Endodermal cell (in vitro differentiated cells): ENCODE results near the gene SEMA4B. TPM values are rescaled to one million over a fixed set of nuclear protein-coding genes. Genes with fewer than 3 reads are reported as not detected.

Experiments used
- DNase-seq: peaks from one replicate; pipeline ENCODE4 v3.0.0-alpha.2; 2017
- H3K27ac ChIP-seq: 2 replicates; pipeline ENCODE4 v1.5.1; 2013; ENCODE audit warnings: mild to moderate bottlenecking, low read depth, low read length, moderate library complexity
- H3K27me3 ChIP-seq: 2 replicates; pipeline ENCODE4 v1.6.1; 2013; ENCODE audit warnings: mild to moderate bottlenecking, low read length, moderate library complexity; ENCODE audit not compliant: insufficient read depth, control insufficient read depth, poor library complexity, severe bottlenecking
- H3K36me3 ChIP-seq: 2 replicates; pipeline ENCODE4 v1.7.0; 2013; ENCODE audit warnings: mild to moderate bottlenecking, low read length, moderate library complexity; ENCODE audit not compliant: control insufficient read depth, insufficient read depth
- H3K4me1 ChIP-seq: one replicate; pipeline ENCODE4 v1.7.0; 2013; ENCODE audit warnings: low read length; ENCODE audit not compliant: control insufficient read depth, insufficient read depth
- H3K4me3 ChIP-seq: 2 replicates; pipeline ENCODE4 v1.5.1; 2013; ENCODE audit warnings: mild to moderate bottlenecking, low read length, moderate library complexity
- H3K9ac ChIP-seq: 2 replicates; pipeline ENCODE4 v1.6.1; 2013; ENCODE audit warnings: mild to moderate bottlenecking, low read length, moderate library complexity; ENCODE audit not compliant: poor library complexity, severe bottlenecking; ENCODE audit errors: extremely low read depth
- H3K9me3 ChIP-seq: 2 replicates; pipeline ENCODE4 v1.6.1; 2013; ENCODE audit warnings: mild to moderate bottlenecking, low read length, moderate library complexity; ENCODE audit not compliant: control insufficient read depth
- H3K27ac Mint-ChIP-seq: 2 replicates; pipeline ENCODE4 v1.8.0; 2020; ENCODE audit warnings: mixed read lengths
- H3K27me3 Mint-ChIP-seq: 2 replicates; pipeline ENCODE4 v1.8.0; 2021; ENCODE audit warnings: mild to moderate bottlenecking, mixed read lengths; ENCODE audit not compliant: insufficient read depth
- H3K36me3 Mint-ChIP-seq: 2 replicates; pipeline ENCODE4 v1.8.0; 2020; ENCODE audit warnings: low read depth, mixed read lengths
- H3K4me1 Mint-ChIP-seq: 2 replicates; pipeline ENCODE4 v1.8.0; 2020; ENCODE audit warnings: mixed read lengths
- H3K4me3 Mint-ChIP-seq: 2 replicates; pipeline ENCODE4 v1.8.0; 2020; ENCODE audit warnings: mild to moderate bottlenecking, moderate library complexity, mixed read lengths
- H3K9me3 Mint-ChIP-seq: 2 replicates; pipeline ENCODE4 v1.8.0; 2020; ENCODE audit warnings: mild to moderate bottlenecking, mixed read lengths
- CTCF ChIP-seq: fragments of 200-600 bp; sonication (generic); conservative IDR thresholded peaks from 2 replicates; pipeline ENCODE4 v1.5.0; 2021; ENCODE audit warnings: antibody characterized with exemption, mild to moderate bottlenecking
- WGBS, 2 experiments: methylation state at CpG; one replicate each; pipeline versions ENCODE4 v1.1.5 to v1.1.7; 2013; ENCODE audit warnings: missing lambda C conversion rate in 2 of 2, mixed read lengths in 1 of 2; ENCODE audit not compliant: insufficient coverage in 1 of 2, insufficient read length in 1 of 2; 5-methylcytosine and 5-hydroxymethylcytosine counted together
- total RNA-seq, 2 donors: library from RNA; stranded (reverse); fragmentation: NEBNext Ultra II Directional in 1 of 2; extraction: Animal tissue kit (Norgen Biotek cat#: 25700) in 1 of 2; gene quantifications; 2 replicates in 1 of 2; 3 replicates in 1 of 2; pipeline ENCODE4 v1.2.1, GENCODE V29; 2021

The SEMA4B gene
- total RNA-seq, 2 donors from 2014 or later: 25.1 to 33.1 TPM

DNA sequence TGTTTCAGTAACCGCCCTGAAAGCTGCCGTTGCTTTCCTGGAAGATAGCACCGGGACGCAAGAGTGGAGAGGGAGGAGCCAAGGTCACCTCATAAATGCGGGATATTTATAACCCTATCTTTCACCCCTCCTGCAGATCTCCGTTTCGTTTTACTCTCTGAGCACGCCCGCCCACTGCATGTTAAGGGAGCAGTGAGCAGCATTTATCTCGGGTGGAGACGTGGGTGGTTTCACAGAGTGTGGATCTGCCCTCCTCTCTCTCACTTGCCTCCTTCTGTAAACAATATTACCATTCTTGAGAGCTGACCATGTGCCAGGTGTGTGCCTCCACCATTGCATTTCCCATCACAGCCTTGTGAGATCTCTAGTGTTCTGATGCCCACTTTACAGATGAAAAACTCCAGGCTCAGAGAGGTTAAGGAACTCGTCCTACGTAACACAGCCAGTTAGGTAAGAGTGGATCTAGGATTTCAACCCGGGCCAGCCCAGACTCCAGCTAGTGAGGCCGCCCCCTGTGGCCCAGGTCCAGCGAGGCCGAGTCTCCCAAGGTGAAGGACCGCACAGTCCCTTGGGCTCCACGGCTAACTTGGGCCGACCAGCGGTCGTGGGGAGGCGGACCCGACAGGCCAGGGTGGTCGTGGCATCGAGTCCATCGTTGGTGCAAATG lies 16.9 kb upstream of the SEMA4B start:
- H3K4me3 Mint-ChIP-seq: peak overlapping the region; percentile 58
- H3K4me1 Mint-ChIP-seq: peaks cover 4% of the 10 kb centered on the region
- H3K9ac ChIP-seq: no peak overlapping the region
- TF ChIP-seq CTCF: no peak
- WGBS, 2 experiments: 57 to 88% methylated on average over 11 to 27 of the region's 27 CpGs
- H3K4me3 ChIP-seq: peak overlapping the region; percentile 73
- no peak for DNase-seq
- H3K4me1 ChIP-seq: no peaks in the 10 kb centered on the region
- no peaks in the 10 kb centered on the region for H3K9me3 ChIP-seq
- no peaks in the 10 kb centered on the region for H3K36me3 ChIP-seq
- H3K27me3 ChIP-seq: no peaks in the 10 kb centered on the region
- no peaks in the 10 kb centered on the region for H3K9me3 Mint-ChIP-seq
- no peak overlapping the region for H3K27ac ChIP-seq
- no peak overlapping the region for H3K27ac Mint-ChIP-seq
- peaks cover 3% of the 10 kb centered on the region for H3K27me3 Mint-ChIP-seq
- H3K36me3 Mint-ChIP-seq: no peaks in the 10 kb centered on the region

GRCh38 chr15:90184786-90185704 lies 16.1 kb upstream of the SEMA4B start:
- no peak overlapping the region for H3K9ac ChIP-seq

More at GRCh38 chr15:90184786-90185704, 16.1 kb upstream of the SEMA4B start:
- Histone ChIP-seq H3K4me1 (no peaks in the 10 kb centered on the region), H3K27me3 (no peaks in the 10 kb centered on the region), H3K9me3 (no peaks in the 10 kb centered on the region), H3K36me3 (no peaks in the 10 kb centered on the region), H3K27ac (no peak overlapping the region), H3K4me3 (peak overlapping the region; percentile 73)
- WGBS, 2 experiments: 7 to 11% methylated on average over 17 to 66 of the region's 67 CpGs
- peak; percentile 87 for DNase-seq
- no peak for TF ChIP-seq CTCF
- Mint-ChIP-seq H3K36me3 (no peaks in the 10 kb centered on the region), H3K9me3 (no peaks in the 10 kb centered on the region), H3K4me3 (peak overlapping the region; percentile 58), H3K27me3 (no peaks in the 10 kb centered on the region), H3K27ac (no peak overlapping the region), H3K4me1 (peaks cover 4% of the 10 kb centered on the region)
